Body of pancreas (tissue), 4 donors: ENCODE measurements around the gene AQR. TPM values are rescaled to one million over a fixed set of nuclear protein-coding genes. Genes with fewer than 3 reads are reported as not detected.

Experiments used
- ATAC-seq: fragments of 150-250 bp; one replicate; pipeline ENCODE4 v1.9.1; 2016
- DNase-seq, 4 donors: peaks; one replicate each; pipeline ENCODE4 v3.0.0-alpha.2; 2019
- H3K27ac ChIP-seq, 4 donors: fragments of 200-600 bp; sonication (generic); 1 replicate in 3 of 4; 2 replicates in 1 of 4; pipeline versions ENCODE4 v1.5.1 to v1.6.1; 2016 to 2019; ENCODE audit warnings: mild to moderate bottlenecking in 1 of 4, mixed read lengths in 1 of 4, moderate library complexity in 1 of 4
- H3K27me3 ChIP-seq, 2 donors: fragments of 200-600 bp; sonication (generic); one replicate each; pipeline ENCODE4 v1.6.0; 2016; ENCODE audit warnings: mild to moderate bottlenecking in 1 of 2
- H3K36me3 ChIP-seq, 2 donors: fragments of 200-600 bp; sonication (generic); replicated peaks in 1 of 2; 2 replicates each; pipeline ENCODE4 v1.5.1; 2016; ENCODE audit warnings: low read depth in 2 of 2; ENCODE audit not compliant: insufficient read depth in 1 of 2
- H3K4me1 ChIP-seq: fragments of 200-600 bp; sonication (generic); one replicate; pipeline ENCODE4 v1.6.0; 2016
- H3K4me3 ChIP-seq, 2 donors: fragments of 200-600 bp; sonication (generic); 1 replicate in 1 of 2; 2 replicates in 1 of 2; pipeline ENCODE4 v1.5.1; 2016 to 2019
- H3K9me3 ChIP-seq, 3 donors: fragments of 200-600 bp; sonication (generic); 1 replicate in 2 of 3; 2 replicates in 1 of 3; pipeline ENCODE4 v1.5.1; 2016
- POLR2A ChIP-seq, 3 donors: fragments of 450-650 bp; IDR thresholded peaks; one replicate each; pipeline ENCODE4 v1.6.1; 2016; ENCODE audit warnings: antibody characterized with exemption in 3 of 3, mild to moderate bottlenecking in 2 of 3
- WGBS, 2 donors: methylation state at CpG; one replicate each; pipeline ENCODE4 v1.1.5; 2017; 5-methylcytosine and 5-hydroxymethylcytosine counted together
- intact Hi-C: fragments of 100-400 bp; cut with DNase I; formaldehyde crosslinking; loops from one replicate; pipeline ENCODE4 v1.15.1; 2023
- total RNA-seq, 2 donors: library from RNA; depleted of rRNA; stranded (reverse); fragments of >200 nt; gene quantifications; one replicate each; pipeline ENCODE4 v1.1.0, GENCODE V29; 2016
- TF ChIP-seq, protein P1 (sequence below), 7 experiments: fragments of 450-650 bp in 4 of 7; fragments of 200-600 bp in 3 of 7; sonication (generic) in 3 of 7; IDR thresholded peaks; one replicate each; pipeline ENCODE4 v1.5.1; 2016 to 2019; ENCODE audit warnings: antibody characterized with exemption in 7 of 7

The AQR gene
- total RNA-seq = 10 to 100 TPM; 10.5 to 15.0 TPM

DNA sequence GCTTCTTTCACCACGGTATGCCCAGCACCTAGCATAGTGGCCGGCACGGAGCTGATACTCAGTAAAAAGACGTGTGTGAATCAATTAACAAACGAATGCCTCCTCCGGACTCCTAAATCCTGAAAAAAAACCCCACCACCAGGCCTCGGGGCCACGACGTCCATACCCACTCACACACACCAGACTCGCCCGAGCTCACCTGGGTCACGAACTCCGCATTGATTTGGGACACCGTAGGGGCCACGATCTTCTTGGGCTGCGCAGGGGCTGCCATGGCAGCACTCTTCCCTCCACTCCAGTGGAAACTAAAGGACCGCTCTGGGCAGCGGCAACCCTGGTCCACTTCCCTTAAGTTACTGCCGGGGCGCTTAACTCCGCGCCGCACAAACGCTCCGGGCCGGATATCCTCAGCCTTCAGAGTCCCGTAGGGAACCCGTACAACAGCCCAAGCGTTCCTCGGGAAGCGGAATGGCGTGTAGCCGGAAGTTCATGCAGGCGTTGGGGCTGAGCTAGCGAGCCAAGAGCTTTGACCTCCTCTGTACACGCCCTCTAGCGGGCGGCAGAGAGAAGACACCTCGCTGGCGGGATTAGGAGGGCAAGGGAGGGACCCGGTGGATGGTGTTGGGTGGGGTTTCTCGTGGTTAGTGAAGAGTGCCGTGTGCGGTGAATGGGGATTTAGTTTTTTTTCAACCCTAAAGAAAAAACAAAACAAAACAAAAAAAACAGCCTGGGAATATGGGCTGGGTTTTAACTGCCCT, at the start of gene AQR:
AQR (minus strand) TSS at position 403 of the 758 bp plus-strand sequence; CDS start at position 274, 129 bp downstream.
- TF ChIP-seq, protein P1, sequence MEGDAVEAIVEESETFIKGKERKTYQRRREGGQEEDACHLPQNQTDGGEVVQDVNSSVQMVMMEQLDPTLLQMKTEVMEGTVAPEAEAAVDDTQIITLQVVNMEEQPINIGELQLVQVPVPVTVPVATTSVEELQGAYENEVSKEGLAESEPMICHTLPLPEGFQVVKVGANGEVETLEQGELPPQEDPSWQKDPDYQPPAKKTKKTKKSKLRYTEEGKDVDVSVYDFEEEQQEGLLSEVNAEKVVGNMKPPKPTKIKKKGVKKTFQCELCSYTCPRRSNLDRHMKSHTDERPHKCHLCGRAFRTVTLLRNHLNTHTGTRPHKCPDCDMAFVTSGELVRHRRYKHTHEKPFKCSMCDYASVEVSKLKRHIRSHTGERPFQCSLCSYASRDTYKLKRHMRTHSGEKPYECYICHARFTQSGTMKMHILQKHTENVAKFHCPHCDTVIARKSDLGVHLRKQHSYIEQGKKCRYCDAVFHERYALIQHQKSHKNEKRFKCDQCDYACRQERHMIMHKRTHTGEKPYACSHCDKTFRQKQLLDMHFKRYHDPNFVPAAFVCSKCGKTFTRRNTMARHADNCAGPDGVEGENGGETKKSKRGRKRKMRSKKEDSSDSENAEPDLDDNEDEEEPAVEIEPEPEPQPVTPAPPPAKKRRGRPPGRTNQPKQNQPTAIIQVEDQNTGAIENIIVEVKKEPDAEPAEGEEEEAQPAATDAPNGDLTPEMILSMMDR (IDR thresholded peaks at IDR 0.05) = peak; percentile 50 to 99 (median 94)
- peak; percentile 71 to 95 (median 89) for TF ChIP-seq POLR2A (IDR thresholded peaks at IDR 0.05)
- peak; percentile 100 for ATAC-seq
- WGBS, 2 donors = 0% methylated on average over 17 to 44 of the region's 44 CpGs
- Histone ChIP-seq H3K4me1 (peaks cover 27% of the 10 kb centered on the region), H3K36me3 (no peaks in the 10 kb centered on the region), H3K27me3 (no peaks in the 10 kb centered on the region), H3K9me3 (no peaks in the 10 kb centered on the region), H3K27ac (peak within 1 kb of the TSS; percentile 40 to 85 (median 69)), H3K4me3 (peak within 1 kb of the TSS; percentile 71 to 73)
- intact Hi-C loops = no loop called here
- DNase-seq = peak; percentile 95 to 98 (median 97)

DNA sequence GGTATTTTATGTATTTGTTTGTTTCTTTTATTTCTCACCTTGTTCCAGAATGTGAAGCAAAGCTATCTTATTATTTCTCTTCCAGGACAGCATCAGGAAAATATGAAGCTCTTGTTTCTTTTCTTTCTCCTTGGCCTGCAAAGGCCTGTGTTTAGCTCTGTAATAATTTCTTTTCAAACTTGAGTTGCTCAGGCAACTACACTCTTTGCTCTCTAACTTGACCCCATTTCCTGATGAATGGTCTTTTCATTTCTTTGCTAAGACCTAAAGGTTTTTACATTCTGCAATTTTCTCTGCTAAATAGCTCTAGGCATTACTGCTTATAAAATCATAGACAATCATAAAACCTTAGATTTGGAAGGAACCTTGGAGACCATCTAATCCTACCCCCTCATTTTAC, 44.7 kb upstream of the AQR start:
- no peak for TF ChIP-seq POLR2A (IDR thresholded peaks at IDR 0.05)
- TF ChIP-seq, protein P1 (IDR thresholded peaks at IDR 0.05) = no peak
- H3K9me3 ChIP-seq = no peaks in the 10 kb centered on the region
- H3K27me3 ChIP-seq = no peaks in the 10 kb centered on the region
- no peaks in the 10 kb centered on the region for H3K4me1 ChIP-seq
- H3K36me3 ChIP-seq = no peaks in the 10 kb centered on the region
- ATAC-seq (no peak), DNase-seq (no peak)
- no peak overlapping the region for H3K27ac ChIP-seq
- intact Hi-C loops = no loop called here
- no peak overlapping the region for H3K4me3 ChIP-seq

DNA sequence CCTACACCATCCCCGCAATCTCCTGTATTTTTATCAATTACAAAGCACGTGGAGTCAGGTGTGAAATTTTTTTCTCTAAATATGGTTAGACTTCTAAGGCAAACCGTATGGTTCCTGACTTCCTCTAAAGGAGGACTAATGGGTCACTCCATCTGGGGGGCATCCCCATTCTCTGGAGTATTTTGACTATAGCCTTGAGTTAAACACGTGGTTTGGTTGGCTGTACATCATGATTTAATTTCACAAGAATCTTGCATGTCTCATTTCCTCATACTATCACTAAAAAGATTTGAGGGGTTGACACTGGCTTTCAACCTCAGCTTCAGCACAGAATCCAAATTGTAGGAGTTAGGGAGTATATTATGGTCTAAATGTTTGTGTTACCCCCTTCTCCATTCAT, 43.8 kb upstream of the AQR start:
- TF ChIP-seq, protein P1 (IDR thresholded peaks at IDR 0.05) = no peak
- TF ChIP-seq POLR2A (IDR thresholded peaks at IDR 0.05) = no peak
- Histone ChIP-seq H3K9me3 (no peaks in the 10 kb centered on the region), H3K36me3 (no peaks in the 10 kb centered on the region), H3K4me1 (no peaks in the 10 kb centered on the region), H3K27ac (no peak overlapping the region), H3K27me3 (no peaks in the 10 kb centered on the region), H3K4me3 (no peak overlapping the region)
- 45 to 66% methylated on average over 4 of the region's 4 CpGs for WGBS, 2 donors
- intact Hi-C loops = no loop called here
- DNase-seq (no peak), ATAC-seq (no peak)

DNA sequence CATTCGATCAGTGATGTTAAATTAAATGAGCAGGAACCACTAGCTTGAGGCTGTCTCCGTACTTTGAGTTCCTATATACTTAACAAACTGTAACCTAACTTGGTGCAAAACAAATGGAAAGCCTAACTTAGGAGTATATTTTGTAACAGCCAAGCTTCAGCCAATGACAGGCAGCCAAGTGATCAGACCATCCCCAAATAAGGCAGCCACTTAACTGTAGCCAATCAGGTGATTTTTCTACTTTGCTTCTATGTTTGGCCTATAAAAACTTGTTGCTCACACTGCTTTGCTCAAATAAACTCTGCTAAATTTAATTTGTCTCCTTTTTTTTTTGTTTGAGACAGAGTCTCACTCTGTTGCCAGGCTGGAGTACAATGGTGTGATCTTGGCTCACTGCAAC, 37.9 kb upstream of the AQR start:
- intact Hi-C loops = no loop called here
- H3K27ac ChIP-seq = no peak overlapping the region
- H3K4me1 ChIP-seq = no peaks in the 10 kb centered on the region
- no peak for DNase-seq
- WGBS, 2 donors = 85 to 91% methylated on average over 2 of the region's 2 CpGs
- no peaks in the 10 kb centered on the region for H3K27me3 ChIP-seq
- no peaks in the 10 kb centered on the region for H3K36me3 ChIP-seq
- H3K9me3 ChIP-seq = no peaks in the 10 kb centered on the region
- H3K4me3 ChIP-seq = no peak overlapping the region
- TF ChIP-seq, protein P1 (IDR thresholded peaks at IDR 0.05) = no peak
- TF ChIP-seq POLR2A (IDR thresholded peaks at IDR 0.05) = no peak
- no peak for ATAC-seq

DNA sequence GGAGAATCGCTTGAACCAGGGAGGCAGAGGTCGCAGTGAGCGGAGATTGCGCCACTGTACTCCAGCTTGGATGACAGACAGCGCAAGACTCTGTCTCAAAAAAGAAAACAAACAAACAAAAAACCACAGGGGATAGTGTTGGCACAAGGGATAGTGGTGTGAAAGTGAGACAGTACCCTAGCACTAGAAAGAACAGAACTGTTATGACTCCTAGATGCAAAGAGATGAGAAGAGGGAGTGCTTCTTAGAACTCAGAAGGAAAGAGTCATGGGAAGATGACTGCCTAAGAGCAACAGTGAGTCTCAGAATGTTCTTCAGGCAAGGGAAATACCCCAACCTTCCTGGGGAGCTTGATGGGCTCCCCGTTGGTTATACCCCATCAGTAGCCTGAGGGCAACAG, 36.4 kb upstream of the AQR start:
- 91 to 95% methylated on average over 6 of the region's 6 CpGs for WGBS, 2 donors
- H3K27ac ChIP-seq = no peak overlapping the region
- H3K9me3 ChIP-seq = no peaks in the 10 kb centered on the region
- intact Hi-C loops = no loop called here
- H3K36me3 ChIP-seq = no peaks in the 10 kb centered on the region
- TF ChIP-seq, protein P1 (IDR thresholded peaks at IDR 0.05) = no peak
- TF ChIP-seq POLR2A (IDR thresholded peaks at IDR 0.05) = no peak
- ATAC-seq (no peak), DNase-seq (no peak)
- no peak overlapping the region for H3K4me3 ChIP-seq
- no peaks in the 10 kb centered on the region for H3K27me3 ChIP-seq
- H3K4me1 ChIP-seq = no peaks in the 10 kb centered on the region
